Measurements from ENCODE around the gene BMPR1B. TPM values are rescaled to one million over a fixed set of nuclear protein-coding genes. Genes with fewer than 3 reads are reported as not detected.

BMPR1B gene
- total RNA-seq, 1 experiment from 2014 or later: 0.35 TPM

DNA sequence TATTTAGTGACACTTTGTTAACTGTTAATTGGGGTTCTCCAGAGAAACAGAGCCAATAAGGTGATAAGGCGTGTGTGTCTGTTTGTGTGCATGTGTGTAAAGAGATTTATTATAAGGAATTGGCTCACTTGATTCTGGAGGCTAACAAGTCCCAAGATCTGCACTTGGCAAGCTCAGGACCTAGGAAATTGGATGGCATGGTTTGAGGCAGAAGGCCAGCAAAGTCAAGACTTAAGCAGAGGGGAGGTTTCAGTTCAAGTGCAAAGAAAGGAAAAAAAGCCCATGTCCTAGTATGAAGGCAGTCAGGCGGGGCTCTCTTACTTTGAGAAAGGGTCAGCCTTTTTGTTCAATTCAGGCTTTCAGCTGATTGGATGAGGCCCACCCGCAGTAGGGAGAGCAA is 314.1 kb downstream of the BMPR1B start:
- H3K79me2 ChIP-seq (ENCODE audit: insufficient read depth, low read length): no peaks in the 10 kb centered on the region
- H3K9ac ChIP-seq (ENCODE audit: extremely low read depth, insufficient read length, low read length): no peak overlapping the region
- no peak overlapping the region for H3K18ac ChIP-seq (ENCODE audit: insufficient read length, low read depth, low read length)
- H2BK5ac ChIP-seq (ENCODE audit: insufficient read length, low read length): no peak overlapping the region
- H3K4me1 Mint-ChIP-seq: peaks cover 3 to 9% of the 10 kb centered on the region in 2 experiments
- H2BK20ac ChIP-seq (ENCODE audit: low read depth, low read length, poor library complexity, severe bottlenecking): no peak overlapping the region
- no peak overlapping the region for H4K5ac ChIP-seq (ENCODE audit: insufficient read length, low read depth, low read length)
- H3K27ac ChIP-seq (ENCODE audit: insufficient read length, low read depth, low read length): no peak overlapping the region
- H2AK5ac ChIP-seq (ENCODE audit: insufficient read length, low read length): no peak overlapping the region
- H3K4me1 ChIP-seq (ENCODE audit: insufficient read depth, low read length): no peaks in the 10 kb centered on the region
- H3K36me3 Mint-ChIP-seq (ENCODE audit: insufficient read depth in 1 of 3, low read depth in 3 of 3): no peaks in the 10 kb centered on the region
- no peak overlapping the region for H3K14ac ChIP-seq (ENCODE audit: insufficient read depth, low read length)
- H4K91ac ChIP-seq (ENCODE audit: insufficient read length, low read depth, low read length): no peak overlapping the region
- H3K4me2 ChIP-seq (ENCODE audit: insufficient read depth, insufficient read length, low read length): no peak overlapping the region
- H3K56ac ChIP-seq (ENCODE audit: insufficient read length, low read depth, low read length): no peak overlapping the region
- no peak overlapping the region for H3K23ac ChIP-seq (ENCODE audit: insufficient read length, low read depth, low read length)
- no peak overlapping the region for H2BK15ac ChIP-seq (ENCODE audit: low read depth, low read length)
- H2BK120ac ChIP-seq (ENCODE audit: low read depth, low read length, poor library complexity, severe bottlenecking): no peak overlapping the region
- no peak for DNase-seq
- H4K20me1 ChIP-seq (ENCODE audit: control insufficient read depth, insufficient read depth, insufficient read length): no peaks in the 10 kb centered on the region
- H3K79me1 ChIP-seq (ENCODE audit: insufficient read depth, low read depth, low read length, poor library complexity, severe bottlenecking): no peaks in the 10 kb centered on the region
- no peak overlapping the region for H3K4me3 Mint-ChIP-seq
- H3K9me3 Mint-ChIP-seq: no peaks in the 10 kb centered on the region
- H3K27me3 ChIP-seq (ENCODE audit: insufficient read depth, low read length): no peaks in the 10 kb centered on the region
- no peak overlapping the region for H2BK12ac ChIP-seq (ENCODE audit: insufficient read length, low read depth, low read length)
- peak overlapping the region in 1 of 3 experiments; percentile 58; a peak in 1 of 7 replicates for H3K27ac Mint-ChIP-seq
- TF ChIP-seq CTCF (conservative IDR thresholded peaks at IDR 0.05): no peak
- no CpG with 5 or more reads among the region's 3 CpGs for WGBS (ENCODE audit: extremely low coverage, insufficient read length, low lambda C conversion rate)
- no peaks in the 10 kb centered on the region for H3K9me3 ChIP-seq (ENCODE audit: control insufficient read depth, low read depth, low read length)
- no peak overlapping the region for H2AFZ ChIP-seq (ENCODE audit: low read length)
- no peak overlapping the region for H4K8ac ChIP-seq (replicated peaks; ENCODE audit: insufficient read length, low read depth, low read length)
- no peak overlapping the region for H3T11ph ChIP-seq (ENCODE audit: low read length)
- H3K27me3 Mint-ChIP-seq (ENCODE audit: low read depth): no peaks in the 10 kb centered on the region
- no peak overlapping the region for H3K4ac ChIP-seq (ENCODE audit: low read depth, low read length)
- no peaks in the 10 kb centered on the region for H3K23me2 ChIP-seq (ENCODE audit: insufficient read length, low read depth, low read length, poor library complexity, severe bottlenecking)

All from H9 (cell line).